D721Med (cell line): ENCODE measurements around the gene TRAF3IP3.

Experiments
- DNase-seq: peaks from one replicate; pipeline ENCODE4 v3.0.0; 2011; ENCODE audit warnings: low spot score; ENCODE audit not compliant: insufficient read length
- FAIRE-seq: peaks from 2 replicates; lab custom pipeline; 2011; peaks lifted over from hg19 to GRCh38; lab: Jason Lieb, UNC
- CTCF ChIP-seq: IDR thresholded peaks from 2 replicates; pipeline ENCODE4 v1.5.1; 2012; ENCODE audit warnings: mild to moderate bottlenecking, control low read depth; ENCODE audit not compliant: insufficient read depth; ENCODE audit errors: missing control alignments

The TRAF3IP3 gene

GRCh38 chr1:209749670-209750323 is 6.1 kb upstream of the TRAF3IP3 start:
- TF ChIP-seq CTCF = no peak
- no peak for FAIRE-seq
- DNase-seq = no peak

- FAIRE-seq (no peak), DNase-seq (no peak)
- TF ChIP-seq CTCF = no peak
Measured at GRCh38 chr1:209751627-209752231, 4.1 kb upstream of the TRAF3IP3 start.

- no peak for FAIRE-seq
- no peak for DNase-seq
- no peak for TF ChIP-seq CTCF
Measured at GRCh38 chr1:209752890-209753289, 3.0 kb upstream of the TRAF3IP3 start.

GRCh38 chr1:209755256-209755655 is 597 bp upstream of the TRAF3IP3 start:
- FAIRE-seq (no peak), DNase-seq (no peak)
- TF ChIP-seq CTCF = no peak

- no peak for TF ChIP-seq CTCF
- FAIRE-seq = no peak
- DNase-seq = no peak
Measured at GRCh38 chr1:209756615-209757445, 977 bp downstream of the TRAF3IP3 start.

- no peak for DNase-seq
- TF ChIP-seq CTCF = no peak
- FAIRE-seq = no peak
Measured at GRCh38 chr1:209758400-209758799, 2.5 kb downstream of the TRAF3IP3 start.
